Measurements from ENCODE around the gene PKP3. TPM values are rescaled to one million over a fixed set of nuclear protein-coding genes. Genes with fewer than 3 reads are reported as not detected.
"Not testable (repeated sequence)": the region's sequence is repeated elsewhere in the genome, so short reads cannot be mapped to it uniquely, and the experiment has no call there.

The PKP3 gene
- total and polyA plus RNA-seq, 2 donors = 7.7 to 26.5 TPM

- DNase-seq (ENCODE audit: low read depth in 6 of 9, low spot score in 9 of 9) = no peak
- Histone ChIP-seq H3K27ac (ENCODE audit: low read depth in 1 of 2, low read length in 1 of 2) (no peak overlapping the region), H3K4me3 (ENCODE audit: low read length in 2 of 2) (no peak overlapping the region), H3K9me3 (ENCODE audit: control insufficient read depth in 2 of 2, insufficient read depth in 1 of 2, low read length in 1 of 2) (peaks cover 0 to 10% of the 10 kb centered on the region in 2 donors), H3K36me3 (ENCODE audit: control insufficient read depth in 2 of 2, insufficient read depth in 2 of 2, low read length in 1 of 2) (peaks cover 0 to 3% of the 10 kb centered on the region in 2 donors), H3K27me3 (ENCODE audit: control insufficient read depth in 2 of 2, insufficient read depth in 1 of 2, low read length in 1 of 2) (peaks cover 0 to 14% of the 10 kb centered on the region in 2 donors), H3K4me1 (ENCODE audit: control insufficient read depth in 2 of 2, insufficient read depth in 2 of 2, low read length in 2 of 2) (no peaks in the 10 kb centered on the region)
- 95% methylated on average over 27 of the region's 27 CpGs for WGBS
These were observed 35.4 kb downstream of the PKP3 start for GRCh38 chr11:429391-429790.

GRCh38 chr11:429931-430456 is 36.0 kb downstream of the PKP3 start:
- DNase-seq (ENCODE audit: low read depth in 6 of 9, low spot score in 9 of 9) = no peak

GRCh38 chr11:431921-432320 is 37.9 kb downstream of the PKP3 start:
- H3K27me3 ChIP-seq (ENCODE audit: control insufficient read depth in 2 of 2, insufficient read depth in 1 of 2, low read length in 1 of 2) = no peaks in the 10 kb centered on the region
- no peak for DNase-seq (ENCODE audit: low read depth in 6 of 9, low spot score in 9 of 9)

More at GRCh38 chr11:429931-430456, 36.0 kb downstream of the PKP3 start:
- WGBS = 91% methylated on average over 25 of the region's 25 CpGs
- Histone ChIP-seq H3K27ac (ENCODE audit: low read depth in 1 of 2, low read length in 1 of 2) (no peak overlapping the region), H3K27me3 (ENCODE audit: control insufficient read depth in 2 of 2, insufficient read depth in 1 of 2, low read length in 1 of 2) (peaks cover 0 to 9% of the 10 kb centered on the region in 2 donors), H3K4me3 (ENCODE audit: low read length in 2 of 2) (no peak overlapping the region), H3K36me3 (ENCODE audit: control insufficient read depth in 2 of 2, insufficient read depth in 2 of 2, low read length in 1 of 2) (peaks cover 0 to 3% of the 10 kb centered on the region in 2 donors), H3K4me1 (ENCODE audit: control insufficient read depth in 2 of 2, insufficient read depth in 2 of 2, low read length in 2 of 2) (no peaks in the 10 kb centered on the region), H3K9me3 (ENCODE audit: control insufficient read depth in 2 of 2, insufficient read depth in 1 of 2, low read length in 1 of 2) (peaks cover 0 to 10% of the 10 kb centered on the region in 2 donors)

GRCh38 chr11:432501-433100 is 38.6 kb downstream of the PKP3 start:
- Histone ChIP-seq H3K4me3 (ENCODE audit: low read length in 2 of 2) (no peak overlapping the region), H3K9me3 (ENCODE audit: control insufficient read depth in 2 of 2, insufficient read depth in 1 of 2, low read length in 1 of 2) (peaks cover 0 to 10% of the 10 kb centered on the region in 2 donors), H3K27ac (ENCODE audit: low read depth in 1 of 2, low read length in 1 of 2) (no peak overlapping the region), H3K36me3 (ENCODE audit: control insufficient read depth in 2 of 2, insufficient read depth in 2 of 2, low read length in 1 of 2) (peaks cover 0 to 3% of the 10 kb centered on the region in 2 donors), H3K27me3 (ENCODE audit: control insufficient read depth in 2 of 2, insufficient read depth in 1 of 2, low read length in 1 of 2) (no peaks in the 10 kb centered on the region), H3K4me1 (ENCODE audit: control insufficient read depth in 2 of 2, insufficient read depth in 2 of 2, low read length in 2 of 2) (no peaks in the 10 kb centered on the region)
- 97% methylated on average over 20 of the region's 20 CpGs for WGBS
- no peak for DNase-seq (ENCODE audit: low read depth in 6 of 9, low spot score in 9 of 9)

More at GRCh38 chr11:431921-432320, 37.9 kb downstream of the PKP3 start:
- Histone ChIP-seq H3K27ac (ENCODE audit: low read depth in 1 of 2, low read length in 1 of 2) (no peak overlapping the region), H3K4me3 (ENCODE audit: low read length in 2 of 2) (no peak overlapping the region), H3K4me1 (ENCODE audit: control insufficient read depth in 2 of 2, insufficient read depth in 2 of 2, low read length in 2 of 2) (no peaks in the 10 kb centered on the region), H3K9me3 (ENCODE audit: control insufficient read depth in 2 of 2, insufficient read depth in 1 of 2, low read length in 1 of 2) (peaks cover 0 to 10% of the 10 kb centered on the region in 2 donors), H3K36me3 (ENCODE audit: control insufficient read depth in 2 of 2, insufficient read depth in 2 of 2, low read length in 1 of 2) (peaks cover 0 to 3% of the 10 kb centered on the region in 2 donors)
- 95% methylated on average over 13 of the region's 13 CpGs for WGBS

- no peak for DNase-seq (ENCODE audit: low read depth in 6 of 9, low spot score in 9 of 9)
- H3K27ac ChIP-seq (ENCODE audit: low read depth in 1 of 2, low read length in 1 of 2) = no peak overlapping the region
- peaks cover 0 to under 1% of the 10 kb centered on the region in 2 donors for H3K36me3 ChIP-seq (ENCODE audit: control insufficient read depth in 2 of 2, insufficient read depth in 2 of 2, low read length in 1 of 2)
- peaks cover 0 to 10% of the 10 kb centered on the region in 2 donors for H3K9me3 ChIP-seq (ENCODE audit: control insufficient read depth in 2 of 2, insufficient read depth in 1 of 2, low read length in 1 of 2)
- H3K4me3 ChIP-seq (ENCODE audit: low read length in 2 of 2) = no peak overlapping the region
- WGBS = 98% methylated on average over 17 of the region's 17 CpGs
- no peaks in the 10 kb centered on the region for H3K4me1 ChIP-seq (ENCODE audit: control insufficient read depth in 2 of 2, insufficient read depth in 2 of 2, low read length in 2 of 2)
- H3K27me3 ChIP-seq (ENCODE audit: control insufficient read depth in 2 of 2, insufficient read depth in 1 of 2, low read length in 1 of 2) = no peaks in the 10 kb centered on the region
These were observed 39.1 kb downstream of the PKP3 start for GRCh38 chr11:433111-433510.

- no peak for DNase-seq (ENCODE audit: low read depth in 6 of 9, low spot score in 9 of 9)
- WGBS = 90% methylated on average over 20 of the region's 20 CpGs
These were observed 39.6 kb downstream of the PKP3 start for GRCh38 chr11:433641-434040.

GRCh38 chr11:434496-434895 is 40.5 kb downstream of the PKP3 start:
- H3K4me3 ChIP-seq (ENCODE audit: low read length in 2 of 2) = no peak overlapping the region
- H3K9me3 ChIP-seq (ENCODE audit: control insufficient read depth in 2 of 2, insufficient read depth in 1 of 2, low read length in 1 of 2) = peaks cover 0 to 10% of the 10 kb centered on the region in 2 donors
- 97% methylated on average over 16 of the region's 16 CpGs for WGBS
- no peak for DNase-seq (ENCODE audit: low read depth in 6 of 9, low spot score in 9 of 9)
- H3K27ac ChIP-seq (ENCODE audit: low read depth in 1 of 2, low read length in 1 of 2) = no peak overlapping the region
- H3K27me3 ChIP-seq (ENCODE audit: control insufficient read depth in 2 of 2, insufficient read depth in 1 of 2, low read length in 1 of 2) = no peaks in the 10 kb centered on the region
- H3K4me1 ChIP-seq (ENCODE audit: control insufficient read depth in 2 of 2, insufficient read depth in 2 of 2, low read length in 2 of 2) = no peaks in the 10 kb centered on the region
- no peaks in the 10 kb centered on the region for H3K36me3 ChIP-seq (ENCODE audit: control insufficient read depth in 2 of 2, insufficient read depth in 2 of 2, low read length in 1 of 2)

More at GRCh38 chr11:433641-434040, 39.6 kb downstream of the PKP3 start:
- peaks cover 0 to 10% of the 10 kb centered on the region in 2 donors for H3K9me3 ChIP-seq (ENCODE audit: control insufficient read depth in 2 of 2, insufficient read depth in 1 of 2, low read length in 1 of 2)
- H3K36me3 ChIP-seq (ENCODE audit: control insufficient read depth in 2 of 2, insufficient read depth in 2 of 2, low read length in 1 of 2) = no peaks in the 10 kb centered on the region
- no peaks in the 10 kb centered on the region for H3K4me1 ChIP-seq (ENCODE audit: control insufficient read depth in 2 of 2, insufficient read depth in 2 of 2, low read length in 2 of 2)
- H3K27ac ChIP-seq (ENCODE audit: low read depth in 1 of 2, low read length in 1 of 2) = no peak overlapping the region
- no peaks in the 10 kb centered on the region for H3K27me3 ChIP-seq (ENCODE audit: control insufficient read depth in 2 of 2, insufficient read depth in 1 of 2, low read length in 1 of 2)
- H3K4me3 ChIP-seq (ENCODE audit: low read length in 2 of 2) = no peak overlapping the region

GRCh38 chr11:434999-435740 is 41.2 kb downstream of the PKP3 start:
- not testable (repeated sequence) for H3K4me1 ChIP-seq (ENCODE audit: control insufficient read depth in 2 of 2, insufficient read depth in 2 of 2, low read length in 2 of 2); H3K4me3 ChIP-seq (ENCODE audit: low read length in 2 of 2); DNase-seq (ENCODE audit: low read depth in 6 of 9, low spot score in 9 of 9); H3K27me3 ChIP-seq (ENCODE audit: control insufficient read depth in 2 of 2, insufficient read depth in 1 of 2, low read length in 1 of 2); H3K36me3 ChIP-seq (ENCODE audit: control insufficient read depth in 2 of 2, insufficient read depth in 2 of 2, low read length in 1 of 2); H3K27ac ChIP-seq (ENCODE audit: low read depth in 1 of 2, low read length in 1 of 2)
- 100% methylated on average over 1 of the region's 1 CpG for WGBS
- peaks cover 0 to 10% of the 10 kb centered on the region in 2 donors for H3K9me3 ChIP-seq (ENCODE audit: control insufficient read depth in 2 of 2, insufficient read depth in 1 of 2, low read length in 1 of 2)

GRCh38 chr11:437228-437870 is 43.3 kb downstream of the PKP3 start:
- H3K27ac ChIP-seq (ENCODE audit: low read depth in 1 of 2, low read length in 1 of 2) = no peak overlapping the region
- 87% methylated on average over 17 of the region's 17 CpGs for WGBS
- no peak overlapping the region for H3K4me3 ChIP-seq (ENCODE audit: low read length in 2 of 2)
- H3K27me3 ChIP-seq (ENCODE audit: control insufficient read depth in 2 of 2, insufficient read depth in 1 of 2, low read length in 1 of 2) = peaks cover 0 to 11% of the 10 kb centered on the region in 2 donors
- DNase-seq (ENCODE audit: low read depth in 6 of 9, low spot score in 9 of 9) = no peak
- H3K9me3 ChIP-seq (ENCODE audit: control insufficient read depth in 2 of 2, insufficient read depth in 1 of 2, low read length in 1 of 2) = peaks cover 0 to 1% of the 10 kb centered on the region in 2 donors
- H3K4me1 ChIP-seq (ENCODE audit: control insufficient read depth in 2 of 2, insufficient read depth in 2 of 2, low read length in 2 of 2) = peaks cover 6 to 10% of the 10 kb centered on the region in 2 donors
- H3K36me3 ChIP-seq (ENCODE audit: control insufficient read depth in 2 of 2, insufficient read depth in 2 of 2, low read length in 1 of 2) = no peaks in the 10 kb centered on the region
